ENCODE results near the gene MBD4.

- TF ChIP-seq POLR2AphosphoS5 (IDR thresholded peaks at IDR 0.05) (peak in 1 of 2 donors; percentile 50), POLR2A (IDR thresholded peaks at IDR 0.05; ENCODE audit: low read depth) (peak; percentile 12)
- TF ChIP-seq, protein P1, sequence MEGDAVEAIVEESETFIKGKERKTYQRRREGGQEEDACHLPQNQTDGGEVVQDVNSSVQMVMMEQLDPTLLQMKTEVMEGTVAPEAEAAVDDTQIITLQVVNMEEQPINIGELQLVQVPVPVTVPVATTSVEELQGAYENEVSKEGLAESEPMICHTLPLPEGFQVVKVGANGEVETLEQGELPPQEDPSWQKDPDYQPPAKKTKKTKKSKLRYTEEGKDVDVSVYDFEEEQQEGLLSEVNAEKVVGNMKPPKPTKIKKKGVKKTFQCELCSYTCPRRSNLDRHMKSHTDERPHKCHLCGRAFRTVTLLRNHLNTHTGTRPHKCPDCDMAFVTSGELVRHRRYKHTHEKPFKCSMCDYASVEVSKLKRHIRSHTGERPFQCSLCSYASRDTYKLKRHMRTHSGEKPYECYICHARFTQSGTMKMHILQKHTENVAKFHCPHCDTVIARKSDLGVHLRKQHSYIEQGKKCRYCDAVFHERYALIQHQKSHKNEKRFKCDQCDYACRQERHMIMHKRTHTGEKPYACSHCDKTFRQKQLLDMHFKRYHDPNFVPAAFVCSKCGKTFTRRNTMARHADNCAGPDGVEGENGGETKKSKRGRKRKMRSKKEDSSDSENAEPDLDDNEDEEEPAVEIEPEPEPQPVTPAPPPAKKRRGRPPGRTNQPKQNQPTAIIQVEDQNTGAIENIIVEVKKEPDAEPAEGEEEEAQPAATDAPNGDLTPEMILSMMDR (IDR thresholded peaks at IDR 0.05): no peak
Measured at GRCh38 chr3:129399895-129400357, 39.8 kb downstream of the MBD4 start.
